ENCODE data around the gene OOSP2.

DNA sequence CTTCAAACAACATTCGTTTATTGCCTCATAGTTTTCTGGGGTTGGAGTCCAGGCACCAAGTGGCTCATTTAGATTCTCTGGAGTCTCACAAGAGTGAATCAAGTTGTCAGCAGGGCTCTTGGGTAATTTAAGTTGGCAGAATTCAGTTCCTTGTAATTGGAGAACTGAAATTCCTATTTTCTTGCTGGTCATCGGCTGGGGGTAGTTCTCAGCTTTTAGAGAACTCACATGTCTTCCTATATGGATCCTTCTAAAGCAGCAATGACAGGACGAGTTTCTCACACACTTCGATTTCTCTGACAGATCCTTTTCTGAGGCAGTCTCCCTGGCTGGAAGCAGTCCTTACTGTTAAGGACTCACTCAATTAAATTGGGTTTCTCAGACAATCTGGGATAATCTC is 40.5 kb upstream of the OOSP2 start:
- TF ChIP-seq, protein P1, sequence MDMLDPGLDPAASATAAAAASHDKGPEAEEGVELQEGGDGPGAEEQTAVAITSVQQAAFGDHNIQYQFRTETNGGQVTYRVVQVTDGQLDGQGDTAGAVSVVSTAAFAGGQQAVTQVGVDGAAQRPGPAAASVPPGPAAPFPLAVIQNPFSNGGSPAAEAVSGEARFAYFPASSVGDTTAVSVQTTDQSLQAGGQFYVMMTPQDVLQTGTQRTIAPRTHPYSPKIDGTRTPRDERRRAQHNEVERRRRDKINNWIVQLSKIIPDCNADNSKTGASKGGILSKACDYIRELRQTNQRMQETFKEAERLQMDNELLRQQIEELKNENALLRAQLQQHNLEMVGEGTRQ (IDR thresholded peaks at IDR 0.05; ENCODE audit: low read depth, low read length) = no peak
- TF ChIP-seq, protein P2, sequence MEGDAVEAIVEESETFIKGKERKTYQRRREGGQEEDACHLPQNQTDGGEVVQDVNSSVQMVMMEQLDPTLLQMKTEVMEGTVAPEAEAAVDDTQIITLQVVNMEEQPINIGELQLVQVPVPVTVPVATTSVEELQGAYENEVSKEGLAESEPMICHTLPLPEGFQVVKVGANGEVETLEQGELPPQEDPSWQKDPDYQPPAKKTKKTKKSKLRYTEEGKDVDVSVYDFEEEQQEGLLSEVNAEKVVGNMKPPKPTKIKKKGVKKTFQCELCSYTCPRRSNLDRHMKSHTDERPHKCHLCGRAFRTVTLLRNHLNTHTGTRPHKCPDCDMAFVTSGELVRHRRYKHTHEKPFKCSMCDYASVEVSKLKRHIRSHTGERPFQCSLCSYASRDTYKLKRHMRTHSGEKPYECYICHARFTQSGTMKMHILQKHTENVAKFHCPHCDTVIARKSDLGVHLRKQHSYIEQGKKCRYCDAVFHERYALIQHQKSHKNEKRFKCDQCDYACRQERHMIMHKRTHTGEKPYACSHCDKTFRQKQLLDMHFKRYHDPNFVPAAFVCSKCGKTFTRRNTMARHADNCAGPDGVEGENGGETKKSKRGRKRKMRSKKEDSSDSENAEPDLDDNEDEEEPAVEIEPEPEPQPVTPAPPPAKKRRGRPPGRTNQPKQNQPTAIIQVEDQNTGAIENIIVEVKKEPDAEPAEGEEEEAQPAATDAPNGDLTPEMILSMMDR (conservative IDR thresholded peaks at IDR 0.05; ENCODE audit: low read depth, low read length) = no peak
- no peak for TF ChIP-seq POLR2A (IDR thresholded peaks at IDR 0.05; ENCODE audit: low read depth, low read length)
- TF ChIP-seq BHLHE40 (IDR thresholded peaks at IDR 0.05; ENCODE audit: low read depth, low read length) = no peak
- TF ChIP-seq MXI1 (IDR thresholded peaks at IDR 0.05; ENCODE audit: borderline replicate concordance, low read depth, low read length) = no peak
- TF ChIP-seq CEBPB (IDR thresholded peaks at IDR 0.05; ENCODE audit: low read depth, low read length) = no peak
